NCI-H1105 treated with DMSO at 0.1 percent for 48 hours (cell line): ENCODE measurements around the gene POLR3E.
"Not testable (repeated sequence)": the region's sequence is repeated elsewhere in the genome, so short reads cannot be mapped to it uniquely, and the experiment has no call there.

ENCODE experiments used
- DNase-seq: peaks from one replicate; lab custom pipeline; 2025; lab: John Stamatoyannopoulos, UW

The POLR3E gene

DNA sequence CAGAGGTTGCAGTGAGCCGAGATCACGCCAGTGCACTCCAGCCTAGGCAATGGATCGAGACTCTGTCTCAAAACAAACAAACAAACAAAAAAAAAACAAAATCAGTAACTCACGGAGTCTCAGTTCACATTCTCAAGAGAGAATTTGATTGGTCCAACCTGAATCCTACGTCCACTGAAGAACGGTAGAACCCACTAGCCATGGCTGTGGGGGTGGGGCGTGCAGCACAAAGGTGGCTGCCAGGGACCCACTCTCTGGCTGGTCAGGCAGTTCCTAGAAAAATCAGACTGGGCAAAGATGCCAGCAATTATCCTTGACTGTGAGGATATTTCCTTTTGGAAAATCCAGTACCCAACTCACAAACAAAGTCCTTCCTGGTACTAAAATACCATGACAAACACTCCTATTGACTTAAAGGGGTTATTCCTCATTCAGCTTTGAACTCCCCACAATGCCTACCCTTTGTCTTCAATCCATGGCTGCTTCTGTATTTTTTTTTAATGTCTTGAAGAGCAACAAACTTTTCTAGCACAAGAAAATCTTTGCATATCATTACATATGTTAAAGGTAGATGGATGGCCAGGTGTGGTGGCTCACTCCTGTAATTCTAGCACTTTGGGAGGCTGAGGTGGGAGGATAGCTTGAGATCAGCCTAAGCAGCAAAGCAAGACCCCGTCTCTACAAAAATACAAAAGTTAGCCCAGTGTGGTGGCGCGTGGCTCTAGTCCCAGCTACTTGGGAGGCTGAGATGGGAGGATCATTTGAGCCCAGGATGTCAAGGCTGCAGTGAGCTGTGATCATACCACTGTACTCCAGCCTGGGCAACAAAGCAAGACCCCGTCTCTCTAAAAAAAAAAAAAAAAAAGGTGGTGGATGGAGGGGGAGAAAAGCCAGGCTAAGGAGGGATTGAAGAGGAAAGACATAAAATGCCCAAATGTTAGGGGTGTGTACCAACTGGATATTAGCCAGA lies 3.8 kb upstream of the POLR3E start:
- no peak for DNase-seq

DNA sequence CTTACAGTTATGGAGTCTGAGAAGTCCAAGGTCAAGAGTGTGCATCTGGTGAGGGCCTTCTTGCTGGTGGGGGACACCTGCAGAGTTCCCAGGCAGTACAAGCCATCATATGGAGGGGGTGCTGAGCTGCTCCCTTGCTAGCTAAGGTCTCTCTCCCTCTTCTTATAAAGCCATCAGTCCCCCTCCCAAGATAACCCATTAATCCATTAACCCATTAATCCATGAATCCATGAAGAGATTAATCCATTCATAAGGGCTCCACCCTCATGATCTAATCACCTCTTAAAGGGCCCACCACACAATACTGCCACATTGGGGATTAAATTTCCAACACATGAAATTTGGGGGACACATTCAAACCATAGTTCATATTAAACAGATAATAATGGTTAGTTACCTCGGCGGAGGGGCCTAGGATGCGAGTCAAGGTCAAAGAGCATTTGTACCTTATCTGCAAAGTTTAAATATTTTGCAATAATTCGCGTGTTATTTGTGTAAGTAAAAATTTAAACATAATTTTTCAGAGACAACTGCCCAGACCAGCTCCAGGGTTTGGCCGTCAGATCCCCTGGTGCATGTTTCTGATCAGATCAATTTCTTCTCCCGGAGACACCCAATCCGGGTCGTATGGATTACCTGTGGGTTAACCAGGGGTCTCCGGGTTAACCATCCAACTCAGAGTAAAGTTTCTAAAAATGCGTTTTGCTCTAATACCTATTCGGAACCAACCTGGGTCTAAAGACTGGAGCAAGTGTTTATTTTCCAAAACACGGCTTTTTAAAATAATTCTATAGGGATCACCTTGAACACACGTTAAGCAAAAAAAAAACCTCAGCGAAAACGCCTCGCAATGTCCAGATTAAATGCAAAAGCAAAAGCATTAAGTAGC lies 740 bp upstream of the POLR3E start:
- DNase-seq = no peak

DNA sequence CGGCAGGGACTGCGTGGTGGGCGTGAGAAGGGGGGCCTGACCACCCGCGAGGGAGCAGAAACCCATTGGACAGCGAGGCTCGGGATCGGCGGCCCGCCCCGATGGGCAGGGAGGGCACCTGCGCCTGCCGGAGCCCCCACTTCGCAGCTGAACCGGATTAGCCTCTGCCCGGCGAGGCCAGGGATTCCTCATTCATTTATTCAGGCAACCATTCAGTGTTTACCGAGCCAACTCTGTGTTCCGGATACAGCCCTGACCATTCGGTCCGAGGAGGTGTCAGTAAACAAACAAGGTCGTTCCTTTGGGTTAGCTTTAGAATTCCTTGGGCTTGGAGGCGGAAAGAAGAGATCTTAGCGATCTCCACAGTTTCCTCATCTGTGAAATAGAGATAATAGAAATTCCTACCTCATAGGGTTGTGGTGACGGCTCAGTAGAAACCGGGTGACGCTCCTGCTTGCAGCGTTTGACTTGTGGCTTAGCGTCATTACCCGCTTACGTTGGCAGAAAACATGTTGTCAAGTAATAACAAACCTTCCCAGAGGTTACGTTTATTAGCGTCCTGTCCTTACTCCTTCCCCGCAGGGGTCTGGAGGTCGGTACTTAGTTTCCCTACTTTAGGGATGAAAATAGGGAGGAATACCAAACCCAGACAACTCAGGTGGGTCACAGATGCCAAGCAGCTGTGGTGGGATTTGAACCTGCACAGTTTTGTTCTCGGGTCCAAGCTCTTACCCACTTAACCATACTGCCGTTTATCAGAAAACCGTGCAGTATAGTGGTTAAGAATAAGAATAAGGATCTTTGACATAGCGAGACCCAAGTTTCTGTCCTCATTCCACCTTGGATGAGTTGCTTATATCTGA lies 893 bp downstream of the POLR3E start:
- peak; percentile 77 for DNase-seq

DNA sequence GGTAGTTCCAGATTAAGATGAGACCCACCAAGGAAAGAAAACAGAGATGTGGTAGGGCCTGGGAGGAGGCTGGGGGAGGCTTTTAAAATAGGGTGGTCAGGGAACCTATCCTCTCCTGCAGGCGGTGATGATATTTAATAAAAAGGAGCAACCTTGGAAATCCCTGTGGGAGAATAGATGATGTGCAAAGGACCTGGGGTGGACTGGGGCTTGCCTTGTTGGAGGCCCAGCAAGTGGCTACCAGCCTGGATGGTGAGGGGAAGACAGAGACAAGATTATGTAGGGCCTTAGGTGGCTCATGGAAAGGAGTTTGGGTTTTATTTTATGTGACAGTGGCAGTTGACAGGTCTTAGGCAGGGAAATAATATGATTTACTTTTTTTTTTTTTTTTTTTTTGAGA lies 1.8 kb downstream of the POLR3E start:
- no peak for DNase-seq

DNA sequence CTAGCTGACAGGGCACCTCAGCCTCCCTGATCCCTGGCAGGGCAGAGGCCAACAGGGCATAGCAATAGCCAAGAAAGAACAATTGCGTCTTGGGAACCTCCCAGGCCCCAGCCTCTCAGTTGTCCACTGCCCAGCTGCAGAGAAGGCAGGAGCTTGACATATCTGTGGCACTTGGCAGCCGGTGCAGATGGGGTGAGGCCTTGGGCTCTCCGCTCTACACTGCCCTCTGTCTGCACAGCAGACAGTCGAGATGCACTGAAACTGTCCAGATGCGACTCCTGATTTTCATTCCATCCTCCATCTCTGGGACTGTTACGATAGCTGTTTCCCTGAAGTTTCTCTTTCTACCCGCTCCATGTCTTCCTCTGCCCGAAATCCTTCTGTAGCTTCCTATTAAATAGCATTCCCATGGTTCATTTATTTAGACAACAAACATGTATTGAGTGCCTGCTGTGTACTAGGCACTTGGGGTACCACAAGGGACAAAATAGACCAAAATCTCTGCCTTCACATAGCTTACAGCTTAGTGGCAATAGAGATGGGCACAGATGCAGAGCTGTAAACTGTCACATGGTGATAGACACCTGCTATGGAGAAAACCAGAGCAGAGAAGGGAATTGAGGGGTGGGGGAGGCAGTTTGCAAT lies 3.3 kb downstream of the POLR3E start:
- no peak for DNase-seq

DNA sequence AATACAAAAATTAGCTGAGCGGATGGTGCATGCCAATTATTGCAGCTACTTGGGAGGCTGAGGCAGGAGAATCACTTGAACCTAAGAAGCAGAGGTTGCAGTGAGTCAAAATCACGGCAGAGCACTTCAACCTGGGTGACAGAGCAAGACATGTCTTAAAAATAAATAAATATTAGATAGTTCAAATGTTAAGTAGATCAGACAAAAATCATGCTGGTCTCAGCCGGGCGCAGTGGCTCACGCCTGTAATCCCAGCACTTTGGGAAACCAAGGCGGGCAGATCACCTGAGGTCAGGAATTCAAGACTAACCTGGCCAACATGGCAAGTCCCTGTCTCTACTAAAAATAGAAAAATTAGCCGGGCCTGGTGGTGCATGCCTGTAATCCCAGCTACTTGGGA lies 4.2 kb downstream of the POLR3E start:
- not testable (repeated sequence) for DNase-seq

DNA sequence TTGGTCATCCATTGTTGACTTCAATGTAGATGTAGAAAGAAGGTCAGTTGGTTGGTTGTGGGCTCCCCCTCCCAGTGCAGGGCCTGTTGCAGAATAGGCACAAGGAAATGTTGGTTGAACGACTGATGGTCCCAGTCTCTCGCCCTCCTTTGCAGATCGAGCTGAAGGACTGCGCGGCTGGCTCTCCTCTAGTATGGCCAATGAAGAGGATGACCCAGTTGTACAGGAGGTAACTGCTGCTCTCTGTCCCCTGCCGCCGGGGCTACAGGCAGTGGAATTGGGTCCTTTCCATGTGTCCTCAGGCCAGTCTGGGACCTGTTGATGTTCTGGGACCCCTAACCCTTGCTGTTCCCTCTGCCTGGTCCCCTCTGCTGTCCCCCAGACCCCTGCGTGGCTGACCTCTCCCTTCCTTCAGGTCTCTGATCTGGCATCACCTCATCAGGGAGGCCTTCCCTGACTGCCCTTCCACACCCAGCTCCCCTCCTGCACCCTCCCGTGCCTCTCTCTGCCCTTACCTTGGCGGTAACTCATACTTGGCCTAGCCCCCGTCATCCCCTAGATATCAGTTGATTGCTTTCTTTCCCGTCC lies 5.7 kb downstream of the POLR3E start:
- no peak for DNase-seq

DNA sequence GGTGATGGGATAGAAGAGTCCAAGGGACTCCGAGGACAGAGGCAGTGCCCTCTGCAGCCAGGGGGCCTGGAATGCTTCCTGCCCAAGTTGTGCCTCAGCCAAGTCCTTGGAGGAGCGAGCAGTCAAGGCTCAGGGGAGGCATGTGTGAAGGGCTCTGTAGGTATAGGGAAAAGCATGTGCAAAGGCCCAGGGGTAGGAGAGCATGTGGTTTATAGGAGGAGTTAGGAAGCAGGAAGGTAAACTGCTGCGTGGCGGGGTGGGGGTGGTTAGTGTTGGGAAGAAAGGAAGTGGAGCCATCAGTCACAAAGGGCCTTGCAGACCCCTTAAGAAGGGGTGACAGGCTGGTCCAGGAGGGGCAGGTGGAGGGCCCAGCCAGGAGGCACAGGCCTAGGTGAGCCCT lies 7.2 kb downstream of the POLR3E start:
- DNase-seq = no peak

DNA sequence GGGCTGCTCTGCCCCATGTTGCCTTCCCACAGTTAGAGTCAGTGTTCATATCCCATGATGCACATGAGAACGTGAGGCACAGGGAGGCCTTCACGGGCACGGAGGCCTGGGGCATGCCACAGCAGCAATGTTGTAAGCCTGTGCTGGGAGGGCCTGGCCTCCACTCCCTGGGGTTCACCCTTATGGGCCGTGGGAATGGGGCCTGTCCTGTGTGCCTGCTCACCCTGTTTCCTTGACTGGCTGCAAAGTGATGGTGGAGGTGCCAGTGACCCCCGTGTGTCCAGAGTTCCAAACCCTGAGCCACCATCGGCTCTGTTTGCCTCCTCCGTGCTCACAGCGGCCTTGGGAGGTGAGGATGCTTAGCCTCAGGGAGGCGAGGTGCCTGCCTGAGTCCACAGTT lies 9.6 kb downstream of the POLR3E start:
- DNase-seq = no peak

DNA sequence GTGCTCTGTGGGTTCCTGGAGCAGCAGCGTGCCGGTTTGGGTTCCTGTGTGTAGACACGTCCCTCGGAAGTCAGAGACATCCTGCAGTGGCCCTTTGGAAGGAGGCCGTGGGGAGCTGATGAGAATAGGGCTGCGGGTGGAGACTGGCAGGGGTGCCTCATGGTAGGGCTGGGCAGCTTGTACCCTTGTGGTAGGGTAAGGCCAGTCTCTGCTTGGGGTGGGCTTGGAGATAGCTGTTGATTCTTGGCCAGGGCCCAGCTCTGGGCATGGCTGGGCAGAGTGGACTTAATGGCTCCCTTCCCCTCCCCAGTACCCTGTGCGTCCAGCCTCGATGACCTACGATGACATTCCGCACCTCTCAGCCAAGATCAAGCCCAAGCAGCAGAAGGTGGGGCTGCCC lies 10.6 kb downstream of the POLR3E start:
- no peak for DNase-seq

DNA sequence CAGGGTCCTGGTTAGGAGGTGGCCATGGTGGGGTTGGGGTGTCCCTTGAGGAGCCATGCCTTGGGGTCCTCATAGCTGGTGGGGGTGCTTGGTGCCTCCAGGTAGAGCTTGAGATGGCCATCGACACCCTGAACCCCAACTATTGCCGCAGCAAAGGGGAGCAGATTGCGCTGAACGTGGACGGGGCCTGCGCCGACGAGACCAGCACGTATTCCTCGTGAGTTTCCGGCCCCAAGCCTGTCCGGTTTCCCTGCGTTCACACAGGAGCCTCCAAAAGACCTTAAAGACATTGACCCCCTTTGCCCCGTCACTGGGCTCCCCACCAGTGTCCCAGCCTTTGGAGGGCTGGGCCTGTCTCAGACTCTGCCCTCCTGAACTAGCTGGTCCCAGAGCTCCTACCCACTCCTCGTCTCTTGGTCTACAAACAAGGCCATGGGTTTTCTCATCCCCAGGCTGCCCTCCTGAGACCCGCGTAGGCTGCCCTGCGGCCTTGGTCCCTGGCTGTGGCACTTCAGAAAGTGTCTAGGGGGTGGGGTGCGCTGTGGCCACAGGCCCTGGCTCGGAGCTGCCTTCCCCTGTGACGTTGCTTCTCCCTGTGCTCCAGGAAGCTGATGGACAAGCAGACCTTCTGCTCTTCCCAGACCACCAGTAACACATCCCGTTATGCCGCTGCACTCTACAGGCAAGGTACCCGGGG lies 11.8 kb downstream of the POLR3E start:
- DNase-seq = no peak

DNA sequence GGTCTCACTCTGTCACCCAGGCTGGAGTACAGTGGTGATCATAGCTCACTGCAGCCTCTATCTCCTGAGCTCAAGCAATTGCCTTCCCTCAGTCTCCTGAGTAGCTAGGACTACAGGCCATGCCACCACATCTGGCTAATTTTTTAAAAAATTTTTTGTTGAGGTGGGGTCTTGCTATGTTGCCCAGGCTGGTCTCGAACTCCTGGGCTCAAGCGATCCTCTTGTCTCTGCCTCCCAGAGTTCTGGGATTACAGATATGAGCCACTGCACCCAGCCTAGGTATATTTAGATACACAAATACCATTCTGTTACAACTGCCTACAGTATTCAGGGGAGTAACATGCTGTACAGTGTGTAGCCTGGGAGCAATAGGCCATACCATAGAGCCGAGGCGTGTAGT lies 14.3 kb downstream of the POLR3E start:
- DNase-seq = no peak

DNA sequence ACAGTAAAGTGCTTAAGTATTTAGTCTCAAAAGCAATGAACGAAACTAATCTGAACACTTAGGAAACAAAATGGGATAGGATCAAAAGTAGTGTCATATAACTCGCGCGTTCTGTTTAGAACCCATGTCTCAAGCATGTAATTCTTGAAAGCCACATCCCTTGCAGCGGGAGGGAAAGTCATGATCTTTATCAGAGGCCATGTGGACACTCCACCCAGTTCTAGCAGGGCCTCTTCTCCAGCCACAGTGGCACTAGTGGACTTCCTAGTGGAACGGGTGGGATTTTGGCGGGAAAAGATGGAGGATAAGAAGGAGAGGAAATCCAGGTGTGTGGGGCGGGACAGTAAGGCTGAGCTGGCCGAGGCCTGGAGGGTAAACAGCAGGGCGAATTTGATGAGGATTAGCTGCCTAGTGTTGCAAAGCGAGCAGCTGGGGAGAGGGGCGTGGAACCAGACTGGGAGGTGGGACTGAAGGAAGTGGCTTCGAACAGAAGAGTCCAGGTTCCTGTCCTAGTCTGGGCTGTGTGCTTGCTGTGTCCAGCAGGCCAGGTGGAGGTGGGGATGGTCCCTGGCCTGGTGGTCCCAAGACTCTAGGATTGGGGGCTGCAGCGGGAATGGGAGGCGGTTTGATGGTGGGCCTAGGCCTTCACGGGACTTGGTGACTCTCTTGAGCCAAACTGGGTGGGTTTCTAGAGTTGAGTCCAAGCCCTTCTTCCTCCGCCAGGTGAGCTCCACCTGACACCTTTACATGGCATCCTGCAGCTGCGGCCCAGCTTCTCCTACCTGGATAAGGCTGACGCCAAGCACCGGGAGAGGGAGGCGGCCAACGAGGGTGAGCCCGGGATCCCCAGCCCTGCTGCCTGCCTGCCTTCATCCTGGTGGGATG lies 15.9 kb downstream of the POLR3E start:
- no peak for DNase-seq

DNA sequence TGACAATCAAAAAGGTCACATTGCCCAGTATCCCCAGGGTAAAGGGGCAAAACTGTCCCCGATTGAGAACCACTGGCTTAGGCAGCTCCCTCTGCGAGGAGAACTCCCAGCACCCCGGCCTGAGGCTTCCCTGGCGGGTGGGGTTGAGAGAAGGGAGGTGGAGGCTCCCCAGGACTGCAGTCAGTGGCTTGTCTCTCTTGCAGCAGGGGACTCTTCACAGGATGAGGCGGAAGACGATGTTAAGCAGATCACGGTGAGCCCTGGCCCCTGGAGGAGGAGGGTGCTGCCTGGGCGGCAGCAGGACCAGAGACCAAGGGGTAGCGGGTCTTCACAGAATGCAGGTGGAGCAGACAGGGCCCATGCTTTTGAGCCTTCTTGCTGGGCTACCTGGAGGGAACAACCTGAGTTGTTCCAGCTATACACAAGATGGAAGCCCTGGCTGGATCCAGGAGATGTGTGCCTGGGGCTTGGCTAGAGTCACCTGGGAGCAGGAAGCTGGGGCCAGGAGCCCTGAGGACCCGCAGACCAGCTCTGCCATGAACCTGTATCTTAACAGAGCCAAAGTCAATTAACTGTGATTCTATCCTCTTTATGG lies 16.8 kb downstream of the POLR3E start:
- DNase-seq = no peak

DNA sequence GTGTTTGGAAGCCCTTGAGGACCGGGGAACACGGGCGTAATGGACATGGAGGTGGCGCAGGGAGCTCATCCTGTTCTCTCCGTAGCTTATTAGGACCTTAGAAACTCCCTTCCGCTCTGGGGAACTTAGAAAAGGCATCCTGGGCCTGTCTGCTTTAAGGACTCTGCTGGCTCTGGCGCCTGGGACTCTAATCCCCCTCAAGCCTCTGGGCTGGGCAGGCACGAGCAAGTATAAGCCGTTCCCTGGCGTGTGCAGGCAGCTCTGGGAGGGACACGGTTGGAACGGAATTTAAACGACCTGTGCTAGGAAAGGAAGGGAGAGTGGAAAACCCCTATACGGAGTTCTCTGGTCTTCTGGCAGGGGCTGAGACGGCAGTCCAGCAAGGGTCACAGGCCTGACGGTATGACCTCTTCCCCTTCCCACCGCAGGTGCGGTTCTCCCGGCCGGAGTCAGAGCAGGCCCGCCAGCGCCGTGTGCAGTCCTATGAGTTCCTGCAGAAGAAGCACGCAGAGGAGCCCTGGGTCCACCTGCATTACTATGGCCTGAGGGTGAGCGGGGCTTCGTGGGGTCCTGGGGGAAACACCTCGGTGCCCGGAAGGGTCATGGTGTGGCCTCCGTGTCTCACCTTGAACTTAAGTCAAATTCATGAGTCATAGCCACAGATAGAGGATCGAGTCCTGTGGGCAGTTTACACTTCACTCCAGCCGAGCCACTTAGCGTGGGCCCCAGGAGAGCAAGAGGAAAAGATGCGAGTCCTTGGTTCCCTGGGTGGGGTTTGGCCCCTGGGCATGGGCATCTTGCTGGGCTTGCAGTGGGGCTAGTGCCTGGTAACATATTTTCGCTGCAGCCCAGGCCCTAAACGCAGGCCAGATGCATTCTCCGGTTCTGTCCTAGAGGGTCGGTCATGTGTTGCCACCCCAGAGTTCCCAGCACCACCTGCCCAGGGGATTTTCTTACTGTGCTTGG lies 17.7 kb downstream of the POLR3E start:
- no peak for DNase-seq

DNA sequence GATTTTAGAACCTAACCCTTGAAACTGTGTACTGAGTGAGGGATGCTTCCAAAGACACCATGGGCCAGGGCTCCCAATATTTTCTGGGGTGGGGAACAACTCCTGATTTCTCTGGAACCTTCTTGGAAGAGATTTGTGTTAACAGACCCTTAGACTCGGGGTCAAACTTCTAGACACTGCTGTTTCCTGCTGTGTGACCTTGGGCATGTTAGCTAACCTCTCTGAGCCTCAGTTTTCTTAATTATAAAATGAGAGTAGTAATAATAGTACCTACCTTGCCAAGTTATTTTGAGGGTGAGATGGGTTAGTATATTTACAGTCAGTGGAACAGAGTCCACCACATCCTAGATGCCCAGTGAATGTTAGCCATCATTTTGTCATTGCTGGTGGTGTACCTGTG lies 18.8 kb downstream of the POLR3E start:
- DNase-seq = no peak

DNA sequence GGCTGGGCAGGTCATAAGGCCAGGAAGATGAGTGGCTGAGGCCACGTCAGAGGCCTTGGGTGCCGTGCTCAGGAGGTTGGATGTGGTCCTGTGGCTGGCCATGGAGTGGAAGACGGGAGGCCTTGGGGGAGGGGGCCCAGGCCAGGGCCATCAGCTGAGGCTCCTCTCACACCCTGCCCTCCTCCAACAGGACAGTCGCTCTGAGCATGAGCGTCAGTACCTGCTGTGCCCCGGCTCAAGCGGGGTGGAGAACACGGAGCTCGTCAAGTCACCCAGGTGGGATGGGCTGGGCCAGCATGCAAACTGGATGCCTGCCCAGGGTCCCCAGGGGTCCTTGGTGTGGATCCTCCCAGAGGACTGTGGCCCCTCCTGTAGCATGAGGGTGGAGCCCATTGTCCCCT lies 19.2 kb downstream of the POLR3E start:
- no peak for DNase-seq

DNA sequence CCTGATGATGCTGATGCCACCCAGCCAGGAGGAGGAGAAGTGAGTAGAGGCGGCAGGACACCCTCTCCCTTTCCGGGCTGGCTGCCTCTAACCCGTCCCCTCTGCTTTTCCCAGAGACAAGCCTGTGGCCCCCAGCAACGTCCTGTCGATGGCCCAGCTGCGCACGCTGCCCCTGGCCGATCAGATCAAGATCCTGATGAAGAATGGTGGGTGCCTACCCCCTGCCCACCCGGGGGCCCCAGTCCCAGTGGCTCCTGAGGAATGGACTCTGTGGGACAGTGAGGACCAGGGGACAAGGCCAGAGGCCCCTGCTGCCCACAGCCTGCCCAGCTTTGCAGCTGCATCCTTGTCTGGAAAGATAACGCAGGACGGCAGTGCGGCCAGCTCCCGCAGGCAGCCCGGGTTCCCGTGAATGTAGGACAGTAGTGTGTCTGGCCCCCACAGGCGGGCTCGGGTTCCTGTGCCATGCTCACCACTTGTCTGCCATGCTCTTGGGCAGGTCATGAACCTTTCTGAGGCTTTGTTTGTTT lies 19.9 kb downstream of the POLR3E start:
- no peak for DNase-seq
